ENCODE data around the gene PTPN14. TPM values are rescaled to one million over a fixed set of nuclear protein-coding genes. Genes with fewer than 3 reads are reported as not detected.

Gene PTPN14
- total RNA-seq, 1 donor from 2014 or later: 46.2 TPM

- peak; percentile 50 for DNase-seq (ENCODE audit: low spot score)
Measured at GRCh38 chr1:214332946-214333798, 218.2 kb downstream of the PTPN14 start.

GRCh38 chr1:214331827-214332423, 219.5 kb downstream of the PTPN14 start:
- no peak for DNase-seq (ENCODE audit: low spot score)

GRCh38 chr1:214331180-214331579, 220.2 kb downstream of the PTPN14 start:
- DNase-seq (ENCODE audit: low spot score): no peak

- DNase-seq (ENCODE audit: low spot score): no peak
Measured at GRCh38 chr1:214330715-214331114, 220.7 kb downstream of the PTPN14 start.

GRCh38 chr1:214330222-214330621, 221.2 kb downstream of the PTPN14 start:
- no peak for DNase-seq (ENCODE audit: low spot score)

- DNase-seq (ENCODE audit: low spot score): no peak
Measured at GRCh38 chr1:214329470-214330220, 221.8 kb downstream of the PTPN14 start.

- peak; percentile 84 for DNase-seq (ENCODE audit: low spot score)
Measured at GRCh38 chr1:214328770-214329469, 222.5 kb downstream of the PTPN14 start.

- no peak for DNase-seq (ENCODE audit: low spot score)
Measured at GRCh38 chr1:214327514-214327913, 223.9 kb downstream of the PTPN14 start.

GRCh38 chr1:214326406-214326805, 225.0 kb downstream of the PTPN14 start:
- DNase-seq (ENCODE audit: low spot score): no peak

- DNase-seq (ENCODE audit: low spot score): no peak
Measured at GRCh38 chr1:214324896-214325800, 226.3 kb downstream of the PTPN14 start.

GRCh38 chr1:214321705-214322453, 229.5 kb downstream of the PTPN14 start:
- no peak for DNase-seq (ENCODE audit: low spot score)

- DNase-seq (ENCODE audit: low spot score): no peak
Measured at GRCh38 chr1:214319938-214320337, 231.5 kb downstream of the PTPN14 start.

- no peak for DNase-seq (ENCODE audit: low spot score)
Measured at GRCh38 chr1:214318956-214319736, 232.3 kb downstream of the PTPN14 start.

GRCh38 chr1:214318356-214318755, 233.0 kb downstream of the PTPN14 start:
- no peak for DNase-seq (ENCODE audit: low spot score)

GRCh38 chr1:214317734-214318133, 233.7 kb downstream of the PTPN14 start:
- DNase-seq (ENCODE audit: low spot score): no peak

- DNase-seq (ENCODE audit: low spot score): no peak
Measured at GRCh38 chr1:214317300-214317699, 234.1 kb downstream of the PTPN14 start.

- no peak for DNase-seq (ENCODE audit: low spot score)
Measured at GRCh38 chr1:214316593-214316992, 234.8 kb downstream of the PTPN14 start.

GRCh38 chr1:214314178-214314843, 237.1 kb downstream of the PTPN14 start:
- DNase-seq (ENCODE audit: low spot score): no peak

All from mucosa of gallbladder (tissue), 1 donor.